Stimulated activated CD4-positive, alpha-beta T cell treated with anti-CD3 and anti-CD28 coated beads, Interleukin-4, amount 100 ng/mL, for 24 hours (primary cell): ENCODE results near the gene EHMT1.

ENCODE experiments used
- DNase-seq: peaks from one replicate; pipeline ENCODE4 v3.0.0-alpha.2; 2020

The EHMT1 gene

GRCh38 chr9:137618105-137619067 is at the start of gene EHMT1:
Gene EHMT1 (plus strand): TSS chr9:137619005. CDS start chr9:137619029, 24 bp downstream.
- peak; percentile 87 for DNase-seq

DNA sequence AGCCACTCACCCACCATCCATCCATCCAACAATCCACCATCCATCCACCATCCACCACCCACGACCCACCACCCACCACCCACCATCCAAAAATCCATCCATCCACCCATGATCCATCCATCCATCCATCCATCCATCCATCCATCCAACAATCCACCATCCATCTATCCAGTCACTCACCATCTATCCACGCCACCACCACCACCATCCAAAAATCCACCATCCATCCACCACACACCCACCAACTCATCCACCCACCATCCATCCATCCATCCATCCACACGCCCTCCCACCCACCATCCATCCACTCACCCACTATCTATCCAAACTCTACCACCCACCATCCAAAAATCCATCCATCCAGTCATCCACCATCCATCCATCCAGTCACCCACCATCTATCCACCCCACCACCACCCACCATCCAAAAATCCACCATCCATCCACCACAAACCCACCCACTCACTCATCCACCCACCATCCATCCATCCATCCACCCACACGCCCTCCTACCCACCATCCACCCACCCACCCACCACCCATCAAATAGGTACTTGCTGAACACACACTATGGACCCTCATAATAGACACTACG is 49.1 kb upstream of the EHMT1 start:
- no peak for DNase-seq

DNA sequence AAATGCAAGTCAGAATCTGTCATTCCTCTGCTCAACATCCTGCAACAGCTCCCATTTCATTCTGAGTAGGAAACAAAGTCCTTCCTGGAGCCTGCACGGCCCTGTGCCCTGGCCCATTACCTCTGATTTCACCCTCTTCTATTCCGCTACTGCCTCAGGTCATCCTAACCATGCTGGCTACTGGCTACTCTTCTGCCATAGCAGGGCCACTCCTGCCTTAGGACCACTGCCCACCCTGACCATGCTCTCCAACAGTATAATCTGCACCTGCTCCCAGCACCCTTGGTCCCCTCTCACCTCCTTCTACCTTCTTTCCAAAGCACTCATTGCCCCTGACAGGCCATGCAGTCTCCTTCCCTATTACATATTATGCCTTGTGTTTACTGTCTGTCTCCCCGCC is 48.2 kb upstream of the EHMT1 start:
- no peak for DNase-seq

DNA sequence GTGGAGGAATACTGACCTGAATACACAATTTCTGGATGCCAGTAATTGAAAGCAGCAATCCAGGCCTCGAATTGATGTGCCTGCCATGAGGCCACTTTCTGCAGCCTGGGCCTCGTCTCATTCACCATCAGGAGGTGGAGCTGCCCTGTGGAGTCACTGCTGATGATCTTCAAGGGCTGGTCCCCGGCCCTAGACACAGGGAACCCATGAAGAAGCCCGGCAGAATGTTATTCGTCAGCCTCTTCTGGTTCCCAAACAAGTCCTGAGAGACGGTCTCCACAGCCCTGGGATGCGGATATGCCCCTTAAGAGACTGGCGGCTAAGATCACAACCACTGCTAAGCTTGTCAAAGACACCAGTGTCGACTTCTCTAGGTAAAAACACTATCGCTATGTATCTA is 44.6 kb upstream of the EHMT1 start:
- no peak for DNase-seq

DNA sequence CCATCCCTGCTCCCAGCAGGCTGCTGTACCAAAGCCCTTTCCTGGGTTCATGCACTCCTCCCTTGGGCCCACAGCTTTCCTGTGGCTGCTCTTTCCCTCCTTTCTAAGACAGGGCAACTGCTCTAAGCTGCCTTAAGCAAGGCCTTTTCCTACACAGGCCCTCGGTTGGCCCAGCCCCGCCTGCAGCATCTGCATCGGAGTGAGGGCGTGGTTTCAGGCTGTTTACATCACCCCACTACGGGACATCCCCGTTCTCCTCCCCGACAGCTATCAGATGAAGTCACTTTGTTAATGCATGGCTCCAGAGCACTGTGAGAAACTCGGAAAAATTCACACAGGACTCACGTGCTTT is 43.5 kb upstream of the EHMT1 start:
- no peak for DNase-seq

DNA sequence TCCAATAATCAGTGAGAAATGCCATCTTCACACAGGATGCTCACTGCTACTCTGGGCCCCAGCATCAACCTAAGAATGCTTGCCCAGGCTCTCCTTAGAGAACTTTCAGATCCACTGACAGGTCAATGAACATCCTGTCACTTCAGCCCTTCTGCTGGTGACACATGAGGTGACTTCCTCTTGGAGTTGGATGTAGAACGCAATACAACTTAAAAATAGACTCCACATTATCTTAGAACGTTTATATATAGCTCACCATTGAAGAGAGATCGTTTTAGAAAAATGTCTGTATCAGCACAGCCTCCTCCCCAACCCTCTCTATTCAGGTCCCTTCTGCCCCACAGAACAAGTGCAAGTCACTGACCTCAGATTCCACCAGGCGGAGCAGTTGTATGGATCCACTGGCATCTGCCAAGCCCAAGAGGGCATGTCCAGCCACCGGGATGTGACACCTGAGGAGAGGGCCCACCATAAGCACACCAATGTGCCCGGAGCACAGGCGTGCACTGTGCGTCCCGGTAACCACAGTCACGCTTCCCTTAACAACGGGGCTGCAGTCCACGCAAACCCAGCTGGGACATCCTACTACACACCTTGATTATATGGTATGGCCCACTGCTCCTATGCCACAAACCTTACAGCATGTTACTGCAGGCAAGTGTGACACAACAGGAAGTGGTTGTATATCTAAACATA is 42.9 kb upstream of the EHMT1 start:
- no peak for DNase-seq

DNA sequence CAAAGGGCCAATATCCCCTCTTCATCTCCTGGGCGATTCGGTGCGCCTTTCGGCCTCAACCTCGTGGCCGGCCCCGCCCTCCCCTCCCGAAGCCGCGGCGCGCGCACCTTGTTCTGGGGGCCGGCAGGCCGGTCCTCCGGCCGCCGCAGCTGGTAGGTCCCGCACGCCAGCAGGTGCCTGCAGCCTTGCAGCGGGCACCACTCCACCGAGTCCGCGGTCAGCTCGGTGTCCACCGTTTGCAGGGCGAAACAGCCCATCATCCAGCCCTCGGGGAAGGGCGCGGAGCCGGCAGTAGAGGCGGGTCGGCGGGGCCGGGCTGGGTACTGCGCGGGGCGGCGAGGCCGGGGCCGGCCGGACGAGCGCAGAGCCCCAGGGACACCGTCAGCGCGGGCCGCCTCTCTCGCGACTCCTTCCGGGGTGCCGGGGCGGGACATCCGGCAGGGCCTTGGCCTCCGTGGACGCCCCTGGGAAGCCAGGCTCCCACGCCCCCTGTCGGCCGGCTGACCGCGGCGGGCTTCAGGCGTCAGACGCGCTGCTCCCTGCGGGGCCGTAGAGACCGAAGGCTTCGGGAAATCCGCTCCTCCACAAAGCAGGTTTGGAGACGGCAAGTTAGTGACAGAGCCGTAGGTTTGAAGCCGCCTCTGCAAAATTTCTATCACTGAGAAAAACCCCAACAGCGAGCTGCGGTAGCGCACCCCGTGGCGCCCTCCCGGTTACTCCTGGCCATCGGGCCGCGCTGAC is 40.1 kb upstream of the EHMT1 start, which contains the start of gene DPH7:
Gene DPH7, minus strand, starts transcription at position 408 of the 741 bp plus-strand sequence. Its CDS starts 148 bp downstream, at position 260.
- peak; percentile 97 for DNase-seq

- no peak for DNase-seq
These were observed 39.6 kb upstream of the EHMT1 start for GRCh38 chr9:137579259-137579604.

DNA sequence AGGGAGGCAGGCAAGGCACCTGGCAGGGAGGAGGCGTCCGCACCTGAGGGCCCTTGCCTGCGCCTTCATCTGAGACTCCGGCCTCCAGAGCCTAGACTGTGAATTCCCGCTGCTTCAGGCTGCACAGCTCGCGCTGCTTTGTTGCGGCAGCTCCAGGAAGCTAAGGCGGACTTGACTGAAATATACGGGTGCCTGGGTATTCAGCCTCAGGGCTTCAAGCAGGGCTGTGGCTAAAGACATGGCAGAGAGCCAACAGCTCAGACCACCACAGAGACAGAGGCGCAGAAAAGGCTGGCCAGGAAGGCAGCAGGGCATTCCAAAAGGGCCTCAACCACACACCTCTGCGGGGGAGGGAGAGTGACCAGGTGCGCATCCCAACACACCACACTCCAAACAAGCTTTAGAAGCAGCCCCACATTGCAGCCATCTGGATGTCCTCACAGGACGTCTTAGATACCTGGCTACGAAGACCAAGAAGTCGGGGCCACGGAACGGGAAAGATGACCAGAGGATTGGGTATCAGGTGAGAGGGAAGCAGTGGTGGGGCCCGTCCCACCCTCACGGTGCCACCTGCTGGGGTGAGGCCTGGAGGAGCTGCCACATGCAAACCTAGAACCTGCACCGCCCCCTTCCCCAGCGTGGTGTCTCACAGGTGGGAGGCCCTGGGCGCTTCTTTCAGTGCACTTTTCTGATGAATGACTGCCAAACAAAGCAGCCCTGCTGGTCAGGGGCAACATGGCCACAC is 38.4 kb upstream of the EHMT1 start:
- no peak for DNase-seq

DNA sequence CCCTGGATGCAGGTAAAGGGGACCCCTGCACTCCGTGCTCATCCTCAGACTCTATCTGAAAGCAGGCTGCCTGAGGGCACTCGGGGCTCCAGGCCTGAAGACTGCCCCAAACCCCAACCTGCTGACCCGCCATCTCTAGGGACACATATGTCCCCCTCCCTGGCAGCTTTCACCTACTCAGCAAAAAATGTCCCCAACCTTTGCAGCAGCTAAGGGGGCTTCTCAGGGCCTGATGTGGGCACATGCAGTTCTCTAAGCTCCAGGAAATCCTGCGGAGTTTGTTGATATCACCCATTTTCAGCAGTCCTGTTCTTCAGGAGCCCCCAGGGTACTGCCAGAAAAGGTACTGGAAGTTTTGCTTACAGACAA is 37.9 kb upstream of the EHMT1 start:
- no peak for DNase-seq

DNA sequence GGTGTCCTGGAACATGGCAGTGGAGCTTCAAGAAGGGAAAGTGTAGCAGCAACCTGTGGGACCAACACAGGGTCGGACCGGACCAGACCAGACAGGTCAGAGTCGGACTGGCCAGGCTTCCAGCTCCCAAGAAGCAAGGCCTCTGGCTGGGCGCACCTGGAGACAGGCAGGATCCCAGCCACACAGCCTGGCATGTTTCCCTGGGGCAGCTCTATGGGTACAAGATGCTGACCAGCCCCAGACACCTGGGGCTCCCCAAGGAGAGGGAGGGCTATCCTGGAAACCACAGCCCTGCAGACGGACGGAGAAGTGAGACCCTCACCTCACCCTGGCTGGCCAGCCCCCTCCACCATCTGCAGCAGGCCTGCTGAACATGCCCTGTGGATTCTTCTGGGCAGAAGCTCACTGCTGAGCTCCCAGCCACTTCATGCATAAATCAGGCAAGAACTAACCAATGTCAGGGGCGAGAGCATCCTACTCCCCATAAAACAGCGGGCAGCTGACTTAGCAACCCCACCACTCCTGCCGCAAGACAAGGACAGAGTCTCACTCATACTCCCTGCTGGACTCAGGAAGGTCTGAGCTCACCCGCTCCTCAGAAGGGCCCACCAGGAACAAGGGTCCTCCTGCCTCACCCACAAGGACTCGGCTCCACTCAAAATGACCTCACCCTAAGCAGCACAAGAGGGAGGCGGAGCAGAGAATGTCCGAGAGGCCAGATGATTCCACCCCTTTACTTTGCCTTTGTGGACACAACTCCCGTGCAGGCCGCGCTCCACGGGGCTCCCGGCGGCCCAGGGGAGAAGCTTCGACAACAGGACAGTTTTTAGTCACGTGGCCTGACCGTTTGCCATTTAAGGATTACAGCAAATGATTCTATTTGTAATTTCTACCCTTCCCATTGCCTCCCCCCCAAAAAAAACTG is 37.2 kb upstream of the EHMT1 start:
- no peak for DNase-seq

DNA sequence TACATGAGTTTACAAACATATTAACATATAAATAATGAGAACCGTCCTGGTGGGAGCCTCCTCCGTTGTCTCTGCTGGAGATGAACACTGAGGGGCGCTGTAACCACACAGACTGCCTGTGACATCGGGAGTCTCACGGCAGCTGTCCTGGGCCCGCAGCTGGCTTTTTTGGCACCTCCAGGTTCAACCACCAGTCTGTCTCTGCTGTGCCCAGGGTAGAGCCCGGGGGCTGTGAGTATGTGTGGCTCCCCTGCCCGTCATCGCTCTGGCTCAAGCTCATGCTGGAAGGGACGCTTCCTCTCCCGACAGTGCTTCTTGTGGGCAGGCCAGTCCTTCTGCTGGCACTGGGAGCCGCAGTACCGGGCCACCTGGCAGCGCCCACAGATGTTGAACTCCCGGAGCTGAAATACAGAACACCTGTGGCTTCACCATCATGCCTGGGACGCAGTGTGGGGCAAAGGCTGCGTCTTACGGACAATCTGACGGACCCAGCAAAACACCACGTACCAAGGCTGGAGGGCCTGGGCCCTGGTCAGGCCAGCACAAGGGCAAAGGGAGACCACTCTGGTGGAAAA is 36.4 kb upstream of the EHMT1 start:
- no peak for DNase-seq

- no peak for DNase-seq
These were observed 35.5 kb upstream of the EHMT1 start for GRCh38 chr9:137583347-137583746.

DNA sequence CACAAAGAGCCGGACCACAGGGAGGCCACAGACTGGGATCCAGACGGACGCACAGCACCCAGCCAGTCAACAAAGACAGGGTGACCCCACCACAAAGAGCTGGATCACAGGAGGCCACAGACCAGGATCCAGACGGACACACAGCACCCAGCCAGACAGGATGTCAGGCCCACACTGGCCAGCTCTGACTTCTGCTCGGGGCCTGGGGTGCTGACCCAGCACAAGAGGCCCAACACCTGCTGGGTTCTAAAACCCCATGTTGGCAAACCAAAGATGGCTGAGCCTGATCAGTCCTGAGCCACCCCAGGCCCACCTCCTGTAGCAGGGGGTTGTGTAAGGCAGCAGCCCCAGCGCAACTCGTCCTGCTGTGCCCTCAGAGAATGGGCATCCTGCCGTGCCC is 34.8 kb upstream of the EHMT1 start:
- DNase-seq: no peak

GRCh38 chr9:137586854-137587253 is 32.0 kb upstream of the EHMT1 start:
- DNase-seq: no peak

GRCh38 chr9:137588311-137588710 is 30.5 kb upstream of the EHMT1 start:
- no peak for DNase-seq

- DNase-seq: no peak
These were observed 29.9 kb upstream of the EHMT1 start for GRCh38 chr9:137588891-137589290.

DNA sequence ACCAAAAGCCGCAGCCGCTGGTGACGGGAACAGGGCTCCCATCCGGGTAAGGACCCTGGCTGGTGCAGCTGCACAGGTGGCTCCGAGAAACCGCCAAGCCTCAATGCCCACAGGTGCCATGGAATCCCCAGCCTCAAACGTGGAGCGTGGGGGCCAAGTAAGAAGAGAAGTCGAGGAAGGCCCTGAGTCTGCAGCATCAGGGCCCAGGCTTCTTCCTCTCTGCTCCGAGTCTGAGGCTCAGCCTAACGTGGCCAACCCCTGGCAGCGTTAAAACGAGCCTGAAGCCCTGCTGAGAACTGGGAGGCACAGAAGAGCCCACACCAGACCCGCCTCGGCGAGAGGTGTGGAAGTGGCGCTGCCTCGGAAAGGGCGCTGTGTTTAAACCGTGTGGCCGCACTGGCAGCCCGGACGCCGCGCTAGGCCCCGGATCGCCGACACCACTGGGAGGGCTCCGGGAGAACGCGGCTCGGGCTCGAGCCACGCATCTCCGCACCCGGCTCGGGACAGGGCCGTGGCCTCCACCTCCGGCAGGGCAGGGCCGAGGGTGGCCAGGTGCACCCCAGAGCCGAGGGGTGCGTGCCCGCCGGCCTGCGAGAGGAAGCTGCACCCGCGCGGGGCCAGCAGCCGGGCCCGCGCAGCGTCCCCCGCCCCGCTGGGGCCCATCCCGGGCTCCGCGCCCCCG is 29.2 kb upstream of the EHMT1 start:
- DNase-seq: no peak

DNA sequence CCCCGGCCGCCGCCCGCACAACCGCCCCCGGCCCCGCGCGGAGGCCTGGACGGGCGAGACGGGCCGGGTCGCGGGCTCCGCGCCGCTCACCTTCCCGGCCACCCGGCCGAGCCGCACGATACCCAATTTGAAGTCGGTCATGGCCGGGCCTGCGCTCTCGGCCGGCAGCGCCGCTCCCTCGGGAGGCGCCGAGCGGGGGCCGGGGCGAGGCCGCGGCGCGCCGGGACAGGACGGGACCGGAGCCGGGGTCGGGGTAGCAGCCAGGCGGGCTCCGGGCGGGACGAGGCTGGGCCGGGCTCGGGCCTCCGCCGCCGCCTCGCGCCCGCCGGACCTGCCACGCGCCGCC is 28.7 kb upstream of the EHMT1 start:
- no peak for DNase-seq
